ENCODE data around the gene TTC23.

DNA sequence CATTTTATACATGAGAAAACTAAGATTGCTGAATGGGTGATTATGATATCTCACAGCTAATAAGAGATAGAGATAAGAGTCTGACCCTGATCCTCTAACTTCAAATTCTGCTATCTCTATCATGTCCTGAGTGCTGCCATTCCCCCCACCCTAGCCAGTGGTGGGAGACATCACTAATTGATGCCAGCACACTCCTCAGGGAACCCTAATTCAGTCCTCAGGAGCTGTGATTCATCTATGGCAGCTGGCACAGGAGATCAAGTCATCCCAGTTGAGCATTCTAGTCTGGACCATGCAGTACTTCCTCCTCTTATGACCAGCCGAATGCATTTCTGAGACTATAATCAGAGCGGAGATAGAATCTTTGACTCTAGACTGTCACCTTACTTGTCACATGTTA lies 72.6 kb downstream of the TTC23 start:
- TF ChIP-seq, protein P1, sequence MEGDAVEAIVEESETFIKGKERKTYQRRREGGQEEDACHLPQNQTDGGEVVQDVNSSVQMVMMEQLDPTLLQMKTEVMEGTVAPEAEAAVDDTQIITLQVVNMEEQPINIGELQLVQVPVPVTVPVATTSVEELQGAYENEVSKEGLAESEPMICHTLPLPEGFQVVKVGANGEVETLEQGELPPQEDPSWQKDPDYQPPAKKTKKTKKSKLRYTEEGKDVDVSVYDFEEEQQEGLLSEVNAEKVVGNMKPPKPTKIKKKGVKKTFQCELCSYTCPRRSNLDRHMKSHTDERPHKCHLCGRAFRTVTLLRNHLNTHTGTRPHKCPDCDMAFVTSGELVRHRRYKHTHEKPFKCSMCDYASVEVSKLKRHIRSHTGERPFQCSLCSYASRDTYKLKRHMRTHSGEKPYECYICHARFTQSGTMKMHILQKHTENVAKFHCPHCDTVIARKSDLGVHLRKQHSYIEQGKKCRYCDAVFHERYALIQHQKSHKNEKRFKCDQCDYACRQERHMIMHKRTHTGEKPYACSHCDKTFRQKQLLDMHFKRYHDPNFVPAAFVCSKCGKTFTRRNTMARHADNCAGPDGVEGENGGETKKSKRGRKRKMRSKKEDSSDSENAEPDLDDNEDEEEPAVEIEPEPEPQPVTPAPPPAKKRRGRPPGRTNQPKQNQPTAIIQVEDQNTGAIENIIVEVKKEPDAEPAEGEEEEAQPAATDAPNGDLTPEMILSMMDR (conservative IDR thresholded peaks at IDR 0.05; ENCODE audit: low read depth, low read length): no peak
- no peak for TF ChIP-seq EZH2 (IDR thresholded peaks at IDR 0.05; ENCODE audit: borderline replicate concordance, low read depth, low read length, poor library complexity, severe bottlenecking)
